PC-3 (cell line): ENCODE data around the gene CD200R1L. TPM values are rescaled to one million over a fixed set of nuclear protein-coding genes. Genes with fewer than 3 reads are reported as not detected.

Source experiments
- total RNA-seq: library from RNA; depleted of rRNA; stranded (reverse); fragments of >200 nt; gene quantifications from 2 replicates; pipeline ENCODE4 v1.2.3, GENCODE V29; 2014; rRNA removed

The CD200R1L gene
- total RNA-seq, 1 experiment from 2014 or later, result not detected

Other genes with a start within 250 kb of the CD200R1L start
- gene CCDC80, start 205.7 kb downstream of the CD200R1L start, total RNA-seq, result 17.0 and 20.4 TPM in 2 replicates
- gene CD200R1, start 128.2 kb upstream of the CD200R1L start, total RNA-seq, result not detected in 2 replicates
- gene GTPBP8, start 144.1 kb upstream of the CD200R1L start, total RNA-seq, result 63.8 and 87.2 TPM in 2 replicates